Measurements from ENCODE around the gene IDE. TPM values are rescaled to one million over a fixed set of nuclear protein-coding genes. Genes with fewer than 3 reads are reported as not detected.

The IDE gene
- total RNA-seq, 1 donor from 2014 or later, result 51.1 TPM

DNA sequence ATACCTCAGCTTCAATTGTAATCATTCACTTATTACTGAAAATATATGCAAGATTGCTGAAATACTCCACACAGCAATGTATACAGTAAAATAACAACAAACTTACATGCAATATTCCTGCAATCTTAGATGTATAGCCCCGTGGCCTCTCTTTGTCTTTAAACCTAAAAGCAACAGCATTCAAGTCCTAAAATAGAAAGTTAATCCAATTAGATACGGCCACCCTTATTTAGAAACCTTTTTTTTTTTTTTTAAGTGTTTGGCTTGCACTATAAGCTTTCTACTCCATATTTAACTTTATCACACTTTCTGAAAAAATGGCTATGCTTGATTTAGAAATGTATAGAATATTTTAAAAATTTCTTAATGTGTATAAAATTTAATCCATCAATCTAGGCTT lies 67.6 kb downstream of the IDE start:
- TF ChIP-seq, protein P1, sequence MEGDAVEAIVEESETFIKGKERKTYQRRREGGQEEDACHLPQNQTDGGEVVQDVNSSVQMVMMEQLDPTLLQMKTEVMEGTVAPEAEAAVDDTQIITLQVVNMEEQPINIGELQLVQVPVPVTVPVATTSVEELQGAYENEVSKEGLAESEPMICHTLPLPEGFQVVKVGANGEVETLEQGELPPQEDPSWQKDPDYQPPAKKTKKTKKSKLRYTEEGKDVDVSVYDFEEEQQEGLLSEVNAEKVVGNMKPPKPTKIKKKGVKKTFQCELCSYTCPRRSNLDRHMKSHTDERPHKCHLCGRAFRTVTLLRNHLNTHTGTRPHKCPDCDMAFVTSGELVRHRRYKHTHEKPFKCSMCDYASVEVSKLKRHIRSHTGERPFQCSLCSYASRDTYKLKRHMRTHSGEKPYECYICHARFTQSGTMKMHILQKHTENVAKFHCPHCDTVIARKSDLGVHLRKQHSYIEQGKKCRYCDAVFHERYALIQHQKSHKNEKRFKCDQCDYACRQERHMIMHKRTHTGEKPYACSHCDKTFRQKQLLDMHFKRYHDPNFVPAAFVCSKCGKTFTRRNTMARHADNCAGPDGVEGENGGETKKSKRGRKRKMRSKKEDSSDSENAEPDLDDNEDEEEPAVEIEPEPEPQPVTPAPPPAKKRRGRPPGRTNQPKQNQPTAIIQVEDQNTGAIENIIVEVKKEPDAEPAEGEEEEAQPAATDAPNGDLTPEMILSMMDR (conservative IDR thresholded peaks at IDR 0.05), result no peak
- Mint-ChIP-seq H3K36me3 (ENCODE audit: low read depth) (peaks cover 10% of the 10 kb centered on the region), H3K4me1 (no peaks in the 10 kb centered on the region), H3K9me3 (no peaks in the 10 kb centered on the region), H3K27me3 (ENCODE audit: low read depth) (no peaks in the 10 kb centered on the region), H3K27ac (ENCODE audit: unreplicated experiment) (no peak overlapping the region), H3K4me3 (no peak overlapping the region)
- DNase-seq (ENCODE audit: low read depth, low spot score), result no peak

DNA sequence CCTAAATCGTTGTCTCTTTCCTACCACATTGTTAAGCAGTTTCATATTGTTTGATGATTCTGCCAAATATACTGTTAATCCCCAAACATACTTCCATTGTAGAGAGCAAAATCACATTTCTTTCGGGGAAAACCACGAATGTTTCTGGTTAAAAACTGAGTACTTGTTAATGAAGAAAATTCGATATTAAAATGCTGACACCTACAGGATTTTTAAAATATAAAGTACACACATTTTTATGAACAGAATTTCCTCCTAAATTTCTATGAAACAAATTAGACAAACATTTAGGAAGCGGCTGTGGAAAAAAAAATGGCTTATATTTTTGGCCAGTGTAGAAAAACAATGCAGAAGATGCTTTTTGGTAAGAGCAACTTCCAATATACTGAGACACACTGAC lies 68.8 kb downstream of the IDE start:
- Mint-ChIP-seq H3K27ac (ENCODE audit: unreplicated experiment) (no peak overlapping the region), H3K9me3 (no peaks in the 10 kb centered on the region), H3K4me3 (no peak overlapping the region), H3K36me3 (ENCODE audit: low read depth) (peaks cover 17% of the 10 kb centered on the region), H3K27me3 (ENCODE audit: low read depth) (no peaks in the 10 kb centered on the region), H3K4me1 (no peaks in the 10 kb centered on the region)
- no peak for DNase-seq (ENCODE audit: low read depth, low spot score)
- TF ChIP-seq, protein P1 (conservative IDR thresholded peaks at IDR 0.05), result no peak

DNA sequence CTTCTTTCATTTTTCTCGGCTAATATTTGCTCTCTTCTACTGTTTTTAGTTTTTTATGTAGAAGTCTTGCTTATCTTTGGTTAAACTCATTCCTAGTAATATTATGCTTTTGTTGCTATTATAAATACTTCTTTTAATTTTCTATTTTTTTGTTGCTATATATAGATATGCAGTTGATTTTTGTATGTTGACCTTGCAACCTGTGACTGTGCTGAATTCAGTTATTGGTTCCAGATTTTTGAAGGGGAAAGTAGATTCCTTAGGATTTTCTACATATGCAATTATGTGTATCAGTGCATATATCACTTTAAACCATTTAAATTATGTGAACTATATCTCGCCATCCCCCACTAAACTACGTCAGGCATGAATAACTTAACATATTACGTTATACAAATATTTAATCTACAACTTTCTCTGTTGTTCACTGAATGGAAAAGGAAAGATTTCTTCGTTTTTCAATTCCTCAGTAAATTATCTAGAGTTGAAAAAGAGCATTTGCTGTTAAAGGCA lies 71.5 kb downstream of the IDE start:
- H3K4me3 Mint-ChIP-seq, result no peak overlapping the region
- no peaks in the 10 kb centered on the region for H3K27me3 Mint-ChIP-seq (ENCODE audit: low read depth)
- H3K4me1 Mint-ChIP-seq, result no peaks in the 10 kb centered on the region
- H3K9me3 Mint-ChIP-seq, result no peaks in the 10 kb centered on the region
- TF ChIP-seq, protein P1 (conservative IDR thresholded peaks at IDR 0.05), result no peak
- H3K36me3 Mint-ChIP-seq (ENCODE audit: low read depth), result peaks cover 10% of the 10 kb centered on the region
- DNase-seq (ENCODE audit: low read depth, low spot score), result no peak
- H3K27ac Mint-ChIP-seq (ENCODE audit: unreplicated experiment), result no peak overlapping the region

DNA sequence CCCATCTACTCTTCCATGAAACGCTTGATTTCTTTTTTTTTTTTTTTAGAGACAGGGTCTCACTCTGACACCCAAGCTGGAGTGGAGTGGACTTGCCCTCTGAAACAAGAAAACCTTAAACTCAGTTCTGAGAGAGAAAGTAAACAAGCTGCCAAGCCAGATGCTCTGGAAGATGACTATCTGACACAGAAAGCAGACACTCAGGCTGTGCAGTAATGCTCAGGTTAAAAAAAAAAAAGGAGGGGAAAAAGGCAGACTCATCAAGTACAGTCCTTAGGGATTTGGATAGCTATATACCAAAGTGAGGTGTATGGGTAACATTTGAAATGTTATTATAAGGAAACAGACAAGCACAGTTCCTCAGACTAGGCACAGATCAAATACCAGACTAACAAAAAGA lies 80.5 kb downstream of the IDE start:
- no peaks in the 10 kb centered on the region for H3K9me3 Mint-ChIP-seq
- no peak overlapping the region for H3K4me3 Mint-ChIP-seq
- no peaks in the 10 kb centered on the region for H3K27me3 Mint-ChIP-seq (ENCODE audit: low read depth)
- H3K27ac Mint-ChIP-seq (ENCODE audit: unreplicated experiment), result no peak overlapping the region
- peaks cover 16% of the 10 kb centered on the region for H3K36me3 Mint-ChIP-seq (ENCODE audit: low read depth)
- TF ChIP-seq, protein P1 (conservative IDR thresholded peaks at IDR 0.05), result no peak
- no peak for DNase-seq (ENCODE audit: low read depth, low spot score)
- H3K4me1 Mint-ChIP-seq, result no peaks in the 10 kb centered on the region

DNA sequence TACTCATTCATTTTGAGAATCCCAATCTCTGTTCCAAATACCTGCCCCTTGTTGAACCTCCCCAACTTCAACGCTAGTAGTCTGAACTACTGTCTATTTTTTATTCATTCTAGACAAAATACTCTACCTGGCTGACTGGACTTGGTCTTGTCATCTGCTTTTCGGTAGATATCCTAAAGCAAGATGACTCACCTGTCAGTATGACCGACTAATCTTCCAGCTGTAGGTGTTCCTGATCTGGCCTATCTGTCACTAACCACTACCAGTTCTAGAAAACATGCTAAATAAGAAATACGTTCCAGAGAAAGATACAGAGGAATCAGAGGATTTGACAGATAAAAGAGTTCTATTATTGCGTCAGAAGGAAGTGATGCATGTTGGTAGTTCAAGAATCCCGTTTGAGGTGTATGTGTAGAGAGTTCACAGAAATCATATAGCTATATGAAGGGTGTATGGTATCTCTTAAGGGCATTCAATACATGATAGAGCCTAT lies 81.1 kb downstream of the IDE start:
- TF ChIP-seq, protein P1 (conservative IDR thresholded peaks at IDR 0.05), result no peak
- DNase-seq (ENCODE audit: low read depth, low spot score), result no peak
- no peaks in the 10 kb centered on the region for H3K4me1 Mint-ChIP-seq
- H3K9me3 Mint-ChIP-seq, result no peaks in the 10 kb centered on the region
- no peaks in the 10 kb centered on the region for H3K27me3 Mint-ChIP-seq (ENCODE audit: low read depth)
- H3K27ac Mint-ChIP-seq (ENCODE audit: unreplicated experiment), result no peak overlapping the region
- H3K4me3 Mint-ChIP-seq, result no peak overlapping the region
- peaks cover 19% of the 10 kb centered on the region for H3K36me3 Mint-ChIP-seq (ENCODE audit: low read depth)
